GM21825 (cell line): ENCODE measurements around the gene HOMER2.

Experiments used
- ATAC-seq: cut with Tn5 transposase; IDR thresholded peaks from one replicate; pipeline ENCODE4 v1.9.1; 2021; ENCODE audit warnings: mild to moderate bottlenecking, moderate library complexity; ENCODE audit not compliant: unreplicated experiment

HOMER2 gene

GRCh38 chr15:82933576-82933975, 18.9 kb downstream of the HOMER2 start:
- no peak for ATAC-seq

GRCh38 chr15:82931221-82931620, 21.3 kb downstream of the HOMER2 start:
- ATAC-seq, result no peak

GRCh38 chr15:82930461-82930860, 22.1 kb downstream of the HOMER2 start:
- no peak for ATAC-seq

- ATAC-seq, result no peak
Measured at GRCh38 chr15:82928711-82929110, 23.8 kb downstream of the HOMER2 start.

- ATAC-seq, result no peak
Measured at GRCh38 chr15:82923744-82924143, 28.8 kb downstream of the HOMER2 start.

- no peak for ATAC-seq
Measured at GRCh38 chr15:82922737-82923136, 29.8 kb downstream of the HOMER2 start.

GRCh38 chr15:82921939-82922338, 30.6 kb downstream of the HOMER2 start:
- ATAC-seq, result no peak

- no peak for ATAC-seq
Measured at GRCh38 chr15:82921242-82921641, 31.3 kb downstream of the HOMER2 start.

- ATAC-seq, result no peak
Measured at GRCh38 chr15:82919231-82919886, 33.2 kb downstream of the HOMER2 start.

GRCh38 chr15:82918607-82919230, 33.8 kb downstream of the HOMER2 start:
- no peak for ATAC-seq

- ATAC-seq, result no peak
Measured at GRCh38 chr15:82918162-82918561, 34.4 kb downstream of the HOMER2 start.

- no peak for ATAC-seq
Measured at GRCh38 chr15:82917249-82917648, 35.3 kb downstream of the HOMER2 start.

- no peak for ATAC-seq
Measured at GRCh38 chr15:82916161-82916952, 36.2 kb downstream of the HOMER2 start.

GRCh38 chr15:82914396-82914795, 38.1 kb downstream of the HOMER2 start:
- ATAC-seq, result no peak

- no peak for ATAC-seq
Measured at GRCh38 chr15:82911458-82911857, 41.1 kb downstream of the HOMER2 start.

GRCh38 chr15:82910721-82911120, 41.8 kb downstream of the HOMER2 start:
- no peak for ATAC-seq

GRCh38 chr15:82909080-82909815, 43.3 kb downstream of the HOMER2 start:
- no peak for ATAC-seq

- no peak for ATAC-seq
Measured at GRCh38 chr15:82907350-82907749, 45.2 kb downstream of the HOMER2 start.

- no peak for ATAC-seq
Measured at GRCh38 chr15:82904574-82904973, 47.9 kb downstream of the HOMER2 start.

- ATAC-seq, result no peak
Measured at GRCh38 chr15:82903511-82903910, 49.0 kb downstream of the HOMER2 start.

- ATAC-seq, result no peak
Measured at GRCh38 chr15:82901114-82901805, 51.3 kb downstream of the HOMER2 start.
